Thymus (tissue), 11 donors: ENCODE data around the gene PBX4. TPM values are rescaled to one million over a fixed set of nuclear protein-coding genes. Genes with fewer than 3 reads are reported as not detected.
"Not testable (repeated sequence)": the region's sequence is repeated elsewhere in the genome, so short reads cannot be mapped to it uniquely, and the experiment has no call there.

Source experiments
- DNase-seq, 9 donors: peaks; one replicate each; pipeline ENCODE4 v3.0.0-alpha.2; 2013; ENCODE audit warnings: low spot score in 9 of 9, low read depth in 6 of 9, missing footprints in 1 of 9
- H3K27ac ChIP-seq, 2 donors: one replicate each; pipeline ENCODE4 v1.5.1; 2013; ENCODE audit warnings: control low read depth in 1 of 2, low read depth in 1 of 2, low read length in 1 of 2, mild to moderate bottlenecking in 1 of 2, moderate library complexity in 1 of 2
- H3K27me3 ChIP-seq, 2 donors: one replicate each; pipeline ENCODE4 v1.5.1; 2013; ENCODE audit warnings: low read length in 1 of 2; ENCODE audit not compliant: control insufficient read depth in 2 of 2, insufficient read depth in 1 of 2
- H3K36me3 ChIP-seq, 2 donors: one replicate each; pipeline ENCODE4 v1.5.1; 2013; ENCODE audit warnings: low read length in 1 of 2, mild to moderate bottlenecking in 1 of 2, moderate library complexity in 1 of 2; ENCODE audit not compliant: control insufficient read depth in 2 of 2, insufficient read depth in 2 of 2
- H3K4me1 ChIP-seq, 2 donors: one replicate each; pipeline ENCODE4 v1.5.1; 2013; ENCODE audit warnings: low read length in 2 of 2; ENCODE audit not compliant: control insufficient read depth in 2 of 2, insufficient read depth in 2 of 2
- H3K4me3 ChIP-seq, 2 donors: one replicate each; pipeline ENCODE4 v1.5.1; 2013; ENCODE audit warnings: low read length in 2 of 2, control low read depth in 1 of 2, mild to moderate bottlenecking in 1 of 2
- H3K9me3 ChIP-seq, 2 donors: one replicate each; pipeline ENCODE4 v1.5.1; 2013; ENCODE audit warnings: low read length in 1 of 2, mild to moderate bottlenecking in 1 of 2; ENCODE audit not compliant: control insufficient read depth in 2 of 2, insufficient read depth in 1 of 2
- WGBS: extraction: QIAGEN DNeasy Blood & Tissue Kit; methylation state at CpG from one replicate; pipeline ENCODE4 v1.1.7; 2013; 5-methylcytosine and 5-hydroxymethylcytosine counted together
- polyA plus RNA-seq: library from polyadenylated mRNA; stranded (reverse); fragments of 200-250 nt; gene quantifications from one replicate; pipeline ENCODE4 v1.2.3, GENCODE V29; 2013
- total RNA-seq: library from RNA; stranded (reverse); fragments of 120-200 nt; gene quantifications from one replicate; pipeline ENCODE4 v1.2.4, GENCODE V29; 2013
- donor health status: healthy.

Gene PBX4
- total and polyA plus RNA-seq, 2 donors: 4.1 to 26.7 TPM

GRCh38 chr19:19602136-19602712, 16.3 kb downstream of the PBX4 start:
- no peaks in the 10 kb centered on the region for H3K27me3 ChIP-seq

GRCh38 chr19:19600793-19601330, 17.6 kb downstream of the PBX4 start:
- Histone ChIP-seq H3K36me3 (peaks cover 0 to 16% of the 10 kb centered on the region in 2 donors), H3K4me1 (peaks cover 38 to 77% of the 10 kb centered on the region in 2 donors), H3K9me3 (no peaks in the 10 kb centered on the region), H3K27ac (peak overlapping the region; percentile 58 to 90), H3K4me3 (no peak overlapping the region), H3K27me3 (no peaks in the 10 kb centered on the region)
- whole genome bisulfite sequencing: 39% methylated on average over 1 of the region's 1 CpG
- DNase-seq: peak in 1 of 9 donors; percentile 47

More at GRCh38 chr19:19602136-19602712, 16.3 kb downstream of the PBX4 start:
- Histone ChIP-seq H3K9me3 (no peaks in the 10 kb centered on the region), H3K4me1 (peaks cover 44 to 88% of the 10 kb centered on the region in 2 donors), H3K4me3 (no peak overlapping the region), H3K36me3 (peaks cover 0 to 14% of the 10 kb centered on the region in 2 donors), H3K27ac (peak overlapping the region; percentile 73 to 90)
- DNase-seq: peak in 7 of 9 donors; percentile 60 to 89 (median 75)
- 57% methylated on average over 9 of the region's 9 CpGs for WGBS

GRCh38 chr19:19598728-19599451, 19.6 kb downstream of the PBX4 start:
- peak overlapping the region; percentile 89 to 91 for H3K27ac ChIP-seq
- not testable (repeated sequence) for H3K4me3 ChIP-seq, H3K9me3 ChIP-seq, H3K27me3 ChIP-seq
- peaks cover 0 to 24% of the 10 kb centered on the region in 2 donors for H3K36me3 ChIP-seq
- peak in 4 of 9 donors; percentile 65 to 85 (median 72) for DNase-seq
- 86% methylated on average over 20 of the region's 20 CpGs for WGBS
- peaks cover 33 to 66% of the 10 kb centered on the region in 2 donors for H3K4me1 ChIP-seq

GRCh38 chr19:19597809-19598306, 20.6 kb downstream of the PBX4 start:
- 77% methylated on average over 8 of the region's 8 CpGs for WGBS
- Histone ChIP-seq H3K27ac (peak overlapping the region; percentile 74 to 91), H3K27me3 (no peaks in the 10 kb centered on the region), H3K9me3 (no peaks in the 10 kb centered on the region), H3K4me1 (peaks cover 26 to 56% of the 10 kb centered on the region in 2 donors), H3K4me3 (no peak overlapping the region), H3K36me3 (peaks cover 7 to 21% of the 10 kb centered on the region in 2 donors)
- DNase-seq: peak in 1 of 9 donors; percentile 68

GRCh38 chr19:19595171-19595701, 23.3 kb downstream of the PBX4 start:
- Histone ChIP-seq H3K27me3 (no peaks in the 10 kb centered on the region), H3K36me3 (peaks cover 9 to 32% of the 10 kb centered on the region in 2 donors), H3K4me3 (no peak overlapping the region), H3K27ac (no peak overlapping the region), H3K4me1 (peaks cover 4 to 33% of the 10 kb centered on the region in 2 donors), H3K9me3 (no peaks in the 10 kb centered on the region)
- WGBS: 92% methylated on average over 8 of the region's 8 CpGs
- DNase-seq: no peak

- no peak overlapping the region for H3K4me3 ChIP-seq
- H3K36me3 ChIP-seq: peaks cover 9 to 32% of the 10 kb centered on the region in 2 donors
- H3K27ac ChIP-seq: no peak overlapping the region
- peaks cover 4 to 25% of the 10 kb centered on the region in 2 donors for H3K4me1 ChIP-seq
- 94% methylated on average over 4 of the region's 4 CpGs for WGBS
- H3K9me3 ChIP-seq: no peaks in the 10 kb centered on the region
- H3K27me3 ChIP-seq: no peaks in the 10 kb centered on the region
- DNase-seq: no peak
Observed at GRCh38 chr19:19594381-19594780, 24.1 kb downstream of the PBX4 start.

- peaks cover 9 to 28% of the 10 kb centered on the region in 2 donors for H3K36me3 ChIP-seq
- H3K27me3 ChIP-seq: no peaks in the 10 kb centered on the region
- H3K9me3 ChIP-seq: no peaks in the 10 kb centered on the region
- H3K4me3 ChIP-seq: no peak overlapping the region
- no peak overlapping the region for H3K27ac ChIP-seq
- H3K4me1 ChIP-seq: peaks cover under 1 to 9% of the 10 kb centered on the region in 2 donors
- WGBS: 98% methylated on average over 10 of the region's 10 CpGs
- no peak for DNase-seq
Observed at GRCh38 chr19:19592690-19593089, 25.8 kb downstream of the PBX4 start.

- Histone ChIP-seq H3K4me3 (no peak overlapping the region), H3K27ac (peak overlapping the region; percentile 22 to 42), H3K4me1 (peaks cover 0 to 3% of the 10 kb centered on the region in 2 donors), H3K27me3 (no peaks in the 10 kb centered on the region), H3K9me3 (no peaks in the 10 kb centered on the region), H3K36me3 (peaks cover 9 to 24% of the 10 kb centered on the region in 2 donors)
- peak in 1 of 9 donors; percentile 26 for DNase-seq
- WGBS: 93% methylated on average over 13 of the region's 13 CpGs
Observed at GRCh38 chr19:19591133-19591825, 27.2 kb downstream of the PBX4 start.
